Osteoblast (primary cell): ENCODE results near the gene SAXO1. TPM values are rescaled to one million over a fixed set of nuclear protein-coding genes. Genes with fewer than 3 reads are reported as not detected.

Source experiments
- DNase-seq: peaks from one replicate; pipeline ENCODE4 v3.0.0; 2011; ENCODE audit warnings: low spot score, mixed read lengths; ENCODE audit not compliant: insufficient read length; ENCODE audit errors: missing footprints
- H2AFZ ChIP-seq: 2 replicates; pipeline ENCODE4 v1.6.0; 2011; ENCODE audit warnings: mild to moderate bottlenecking, low read length
- H3K27ac ChIP-seq: 2 replicates; pipeline ENCODE4 v1.5.1; 2011; ENCODE audit warnings: mild to moderate bottlenecking, low read depth, low read length, moderate library complexity
- H3K27me3 ChIP-seq: 2 replicates; pipeline ENCODE4 v1.6.0; 2012; ENCODE audit warnings: mild to moderate bottlenecking, control low read depth, inconsistent platforms, low read length, moderate library complexity; ENCODE audit not compliant: insufficient read depth
- H3K36me3 ChIP-seq: 2 replicates; pipeline ENCODE4 v1.5.1; 2011; ENCODE audit warnings: mild to moderate bottlenecking, low read length, control low read depth, moderate library complexity; ENCODE audit not compliant: insufficient read depth
- H3K4me1 ChIP-seq: 2 replicates; pipeline ENCODE4 v1.5.1; 2011; ENCODE audit warnings: mild to moderate bottlenecking, low read length, control low read depth, moderate library complexity; ENCODE audit not compliant: insufficient read depth
- H3K4me2 ChIP-seq: 2 replicates; pipeline ENCODE4 v1.6.0; 2011; ENCODE audit warnings: mild to moderate bottlenecking, low read length; ENCODE audit not compliant: insufficient read depth
- H3K4me3 ChIP-seq: fragments of 200-600 bp; sonication (generic); 3 replicates; pipeline ENCODE4 v1.5.1; 2012; ENCODE audit warnings: mild to moderate bottlenecking, low read length, inconsistent platforms; ENCODE audit not compliant: insufficient read depth
- H3K79me2 ChIP-seq: 2 replicates; pipeline ENCODE4 v1.6.0; 2012; ENCODE audit warnings: mild to moderate bottlenecking, low read length, control low read depth, inconsistent platforms; ENCODE audit not compliant: insufficient read depth
- H3K9me3 ChIP-seq: 2 replicates; pipeline ENCODE4 v1.5.1; 2011; ENCODE audit warnings: low read depth, low read length, control low read depth
- H4K20me1 ChIP-seq: 2 replicates; pipeline ENCODE4 v1.6.0; 2012; ENCODE audit warnings: mild to moderate bottlenecking, low read length, control low read depth; ENCODE audit not compliant: insufficient read depth
- CTCF ChIP-seq: IDR thresholded peaks from 2 replicates; pipeline ENCODE4 v1.5.1; 2011; ENCODE audit warnings: mild to moderate bottlenecking, low read depth, low read length, moderate library complexity; ENCODE audit errors: extremely low read depth
- total RNA-seq: library from RNA; depleted of rRNA; stranded (reverse); fragments of >200 nt; gene quantifications from 2 replicates; pipeline ENCODE4 v1.2.3, GENCODE V29; 2012

The SAXO1 gene
- total RNA-seq, 1 donor, result under 0.01 TPM

- no peak for TF ChIP-seq CTCF
- no peaks in the 10 kb centered on the region for H3K27me3 ChIP-seq
- no peaks in the 10 kb centered on the region for H3K36me3 ChIP-seq
- H3K4me2 ChIP-seq, result peak overlapping the region; percentile 9
- peaks cover 30% of the 10 kb centered on the region for H3K4me1 ChIP-seq
- no peak overlapping the region for H3K4me3 ChIP-seq
- DNase-seq, result peak; percentile 69
- H3K79me2 ChIP-seq, result no peaks in the 10 kb centered on the region
- H3K27ac ChIP-seq, result peak overlapping the region; percentile 57
- no peaks in the 10 kb centered on the region for H4K20me1 ChIP-seq
- H3K9me3 ChIP-seq, result no peaks in the 10 kb centered on the region
- peak overlapping the region; percentile 49 for H2AFZ ChIP-seq
Measured at GRCh38 chr9:18920141-18921084, 112.6 kb downstream of the SAXO1 start.

DNA sequence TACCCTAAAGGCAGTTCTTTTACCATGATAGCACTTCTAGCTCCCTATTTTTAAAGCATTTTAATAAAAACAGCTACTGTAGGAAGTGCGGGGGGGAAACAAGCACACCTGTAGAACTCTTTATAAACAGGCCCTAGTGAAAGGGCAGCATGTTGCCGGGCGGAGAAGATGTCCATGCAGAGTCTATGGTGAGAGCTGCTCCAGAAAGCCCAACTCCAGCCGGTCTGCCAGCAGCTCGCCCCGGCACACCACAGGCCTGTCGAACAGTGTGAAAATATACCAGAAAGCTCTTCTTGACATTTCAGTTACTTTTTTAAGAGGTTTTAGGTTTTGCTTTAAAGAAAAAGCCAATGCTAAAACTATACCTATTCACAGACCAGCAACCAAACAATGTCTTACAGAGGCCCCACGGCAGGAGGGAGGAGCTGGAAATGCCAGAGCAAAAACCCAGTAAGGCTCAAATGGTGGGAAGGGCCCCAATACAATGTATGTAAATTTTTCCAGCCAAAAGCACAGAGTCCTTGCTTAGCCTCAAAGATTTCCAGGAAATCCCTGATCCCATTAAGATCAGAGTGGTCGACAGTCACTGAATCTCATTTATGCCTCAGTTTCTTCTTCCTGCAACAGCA is 121.2 kb downstream of the SAXO1 start:
- H3K4me2 ChIP-seq, result no peak overlapping the region
- H3K4me1 ChIP-seq, result peaks cover 17% of the 10 kb centered on the region
- no peaks in the 10 kb centered on the region for H3K9me3 ChIP-seq
- H3K4me3 ChIP-seq, result no peak overlapping the region
- peaks cover 36% of the 10 kb centered on the region for H3K36me3 ChIP-seq
- no peak overlapping the region for H3K27ac ChIP-seq
- H2AFZ ChIP-seq, result no peak overlapping the region
- H3K79me2 ChIP-seq, result no peaks in the 10 kb centered on the region
- H3K27me3 ChIP-seq, result no peaks in the 10 kb centered on the region
- no peak for TF ChIP-seq CTCF
- peaks cover under 1% of the 10 kb centered on the region for H4K20me1 ChIP-seq
- DNase-seq, result no peak

DNA sequence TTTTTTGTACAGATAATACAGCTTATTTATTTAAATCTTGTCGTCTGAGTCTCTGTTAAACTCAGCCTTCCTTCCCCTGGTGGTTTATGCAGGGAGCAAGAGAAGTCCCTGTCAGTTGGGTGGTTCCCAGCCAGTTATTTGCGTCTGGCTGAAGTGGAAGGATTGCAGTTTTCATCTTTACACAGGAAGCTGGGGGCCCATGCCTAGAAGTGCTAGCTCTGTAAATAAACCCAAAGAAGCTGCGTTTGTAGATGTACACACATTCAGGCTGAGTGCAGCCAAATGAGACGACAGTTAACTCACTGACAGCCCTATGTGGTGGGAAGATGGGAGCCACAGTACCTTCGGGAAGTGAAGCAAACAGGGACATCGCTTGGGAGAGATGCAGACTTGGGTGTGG is 122.1 kb downstream of the SAXO1 start:
- no peak for DNase-seq
- Histone ChIP-seq H3K4me1 (peaks cover 26% of the 10 kb centered on the region), H3K36me3 (peaks cover 43% of the 10 kb centered on the region), H3K9me3 (no peaks in the 10 kb centered on the region), H3K79me2 (no peaks in the 10 kb centered on the region), H3K27me3 (no peaks in the 10 kb centered on the region), H3K4me3 (no peak overlapping the region), H4K20me1 (peaks cover 4% of the 10 kb centered on the region), H3K27ac (no peak overlapping the region), H3K4me2 (no peak overlapping the region), H2AFZ (no peak overlapping the region)
- no peak for TF ChIP-seq CTCF

DNA sequence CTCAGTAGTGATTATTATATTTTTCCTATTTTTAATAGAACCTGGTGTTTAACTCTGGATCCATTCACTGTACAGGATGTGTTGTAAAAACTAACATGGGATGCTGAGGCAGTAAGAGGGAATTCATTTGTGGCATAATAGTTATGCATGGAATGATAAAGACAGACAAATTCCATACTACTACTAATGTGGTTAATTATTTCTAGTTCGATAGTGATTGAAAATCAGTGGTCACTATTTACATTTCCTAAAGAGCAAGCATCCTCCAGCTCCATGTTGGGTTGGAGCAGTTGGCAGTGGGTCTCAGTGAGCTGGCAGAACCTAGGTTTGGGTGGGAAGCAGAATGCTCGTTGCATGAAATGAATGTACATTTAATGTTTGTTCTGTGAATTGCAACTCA is 122.6 kb downstream of the SAXO1 start:
- Histone ChIP-seq H3K36me3 (peaks cover 43% of the 10 kb centered on the region), H3K4me3 (no peak overlapping the region), H2AFZ (no peak overlapping the region), H3K27ac (no peak overlapping the region), H4K20me1 (peaks cover 8% of the 10 kb centered on the region), H3K79me2 (no peaks in the 10 kb centered on the region), H3K27me3 (no peaks in the 10 kb centered on the region), H3K4me1 (peaks cover 31% of the 10 kb centered on the region), H3K9me3 (no peaks in the 10 kb centered on the region), H3K4me2 (no peak overlapping the region)
- no peak for DNase-seq
- no peak for TF ChIP-seq CTCF
